GM23338 (cell line): ENCODE data around the gene CCIN. TPM values are rescaled to one million over a fixed set of nuclear protein-coding genes. Genes with fewer than 3 reads are reported as not detected.

Source experiments
- ATAC-seq: fragments of 200-7000 bp; cut with Tn5 transposase; 3 replicates; pipeline ENCODE4 v1.9.1; 2020
- DNase-seq: peaks from one replicate; pipeline ENCODE4 v3.0.0-alpha.2; 2015; ENCODE audit warnings: low spot score
- H2AFZ ChIP-seq: fragments of 200-600 bp; sonication (generic); 2 replicates; pipeline ENCODE4 v1.8.0; 2016; ENCODE audit warnings: antibody characterized with exemption, mild to moderate bottlenecking, moderate library complexity
- H3F3A ChIP-seq: fragments of 200-600 bp; sonication (generic); replicated peaks from 2 replicates; pipeline ENCODE4 v1.8.0; 2017; ENCODE audit warnings: antibody characterized with exemption, mixed run types, low read depth
- H3K27ac ChIP-seq: fragments of 200-600 bp; sonication (generic); 2 replicates; pipeline ENCODE4 v1.6.1; 2016; ENCODE audit warnings: low read depth
- H3K27me3 ChIP-seq: fragments of 200-600 bp; sonication (generic); 2 replicates; pipeline ENCODE4 v1.8.0; 2016; ENCODE audit warnings: mild to moderate bottlenecking, mixed run types, moderate library complexity; ENCODE audit not compliant: insufficient read depth
- H3K36me3 ChIP-seq: fragments of 200-600 bp; sonication (generic); 2 replicates; pipeline ENCODE4 v1.8.0; 2016; ENCODE audit warnings: mild to moderate bottlenecking; ENCODE audit not compliant: insufficient read depth
- H3K4me1 ChIP-seq: fragments of 200-600 bp; sonication (generic); 2 replicates; pipeline ENCODE4 v1.8.0; 2016; ENCODE audit warnings: mild to moderate bottlenecking, moderate library complexity; ENCODE audit not compliant: insufficient read depth
- H3K4me2 ChIP-seq: fragments of 200-600 bp; sonication (generic); 2 replicates; pipeline ENCODE4 v1.7.1; 2017; ENCODE audit warnings: mixed run types
- H3K4me3 ChIP-seq: fragments of 200-600 bp; sonication (generic); 2 replicates; pipeline ENCODE4 v1.6.1; 2016; ENCODE audit warnings: mixed run types
- H3K79me2 ChIP-seq: fragments of 200-600 bp; sonication (generic); replicated peaks from 2 replicates; pipeline ENCODE4 v1.8.0; 2017; ENCODE audit warnings: mild to moderate bottlenecking; ENCODE audit not compliant: insufficient read depth
- H3K9me2 ChIP-seq: fragments of 200-600 bp; sonication (generic); 2 replicates; pipeline ENCODE4 v1.8.0; 2017; ENCODE audit not compliant: insufficient read depth
- H4K20me1 ChIP-seq: fragments of 200-600 bp; sonication (generic); replicated peaks from 2 replicates; pipeline ENCODE4 v1.8.0; 2017; ENCODE audit warnings: mild to moderate bottlenecking; ENCODE audit not compliant: insufficient read depth
- H3K27ac Mint-ChIP-seq: 2 replicates; pipeline ENCODE4 v1.8.0; 2020; ENCODE audit warnings: inconsistent platforms, mild to moderate bottlenecking, moderate library complexity, mixed read lengths
- H3K27me3 Mint-ChIP-seq: 3 replicates; pipeline ENCODE4 v1.8.0; 2022; ENCODE audit warnings: low read depth, mild to moderate bottlenecking, moderate library complexity, mixed read lengths, inconsistent platforms; ENCODE audit not compliant: insufficient read depth, poor library complexity
- H3K36me3 Mint-ChIP-seq: 3 replicates; pipeline ENCODE4 v1.8.0; 2021; ENCODE audit warnings: low read depth, mild to moderate bottlenecking, inconsistent platforms, moderate library complexity, mixed read lengths
- H3K4me1 Mint-ChIP-seq: 3 replicates; pipeline ENCODE4 v1.8.0; 2020; ENCODE audit warnings: mild to moderate bottlenecking, inconsistent platforms, mixed read lengths
- H3K4me3 Mint-ChIP-seq: 3 replicates; pipeline ENCODE4 v1.8.0; 2021; ENCODE audit warnings: moderate library complexity, mild to moderate bottlenecking, inconsistent platforms, mixed read lengths
- H3K9me3 Mint-ChIP-seq: 3 replicates; pipeline ENCODE4 v1.8.0; 2020; ENCODE audit warnings: moderate library complexity, mild to moderate bottlenecking, inconsistent platforms, mixed read lengths
- CREB1 ChIP-seq: fragments of 250-450 bp; sonication (Bioruptor Pico); IDR thresholded peaks from 2 replicates; pipeline ENCODE4 v1.5.0; 2020; ENCODE audit warnings: low read depth, mild to moderate bottlenecking, moderate library complexity
- polyA plus RNA-seq: library from polyadenylated mRNA; unstranded; fragments of >200 nt; fragmentation: Nextera tagmentation; extraction: Ambion mirVana; gene quantifications from 2 replicates; pipeline ENCODE4 v1.2.1, GENCODE V29; 2016
- total RNA-seq: library from RNA; depleted of rRNA; stranded (reverse); fragments of >200 nt; shearing (Covaris generic); gene quantifications from 2 replicates; pipeline ENCODE4 v1.2.3, GENCODE V29; 2014
- TF ChIP-seq, protein P1 (sequence below): fragments of 250-450 bp; sonication (Bioruptor Pico); IDR thresholded peaks from 2 replicates; pipeline ENCODE4 v1.5.0; 2020; ENCODE audit warnings: mild to moderate bottlenecking, moderate library complexity
- TF ChIP-seq, protein P2 (sequence below): IDR thresholded peaks from 2 replicates; pipeline ENCODE4 v1.6.1; 2016; ENCODE audit warnings: antibody characterized with exemption

Gene CCIN
- total and polyA plus RNA-seq, 2 experiments from 2014 or later: 0.14 TPM; not detected in 1

DNA sequence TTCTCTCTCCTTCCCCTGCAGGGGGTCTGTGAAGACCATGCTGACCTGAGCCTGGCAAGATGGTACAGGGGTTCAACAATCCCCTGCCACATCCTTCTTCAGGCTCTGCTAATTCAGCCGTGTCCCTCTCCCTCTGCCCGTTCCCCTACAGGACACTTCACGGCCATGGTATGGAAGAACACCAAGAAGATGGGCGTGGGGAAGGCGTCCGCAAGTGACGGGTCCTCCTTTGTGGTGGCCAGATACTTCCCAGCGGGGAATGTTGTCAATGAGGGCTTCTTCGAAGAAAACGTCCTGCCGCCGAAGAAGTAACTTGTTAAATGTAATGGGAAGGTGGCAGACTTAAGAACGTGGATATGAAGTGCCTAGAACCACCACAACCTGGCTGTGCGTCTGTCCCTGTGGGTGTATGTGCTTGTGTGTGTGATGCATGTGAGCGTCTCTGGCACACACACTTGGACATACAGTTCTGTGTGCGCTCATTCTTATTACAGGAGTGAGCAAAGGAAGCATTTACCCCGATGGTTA lies 6.9 kb upstream of the CCIN start:
- Mint-ChIP-seq H3K27ac (peak overlapping the region; percentile 99), H3K9me3 (peaks cover 13% of the 10 kb centered on the region), H3K27me3 (peaks cover 28% of the 10 kb centered on the region), H3K4me1 (peaks cover 46% of the 10 kb centered on the region), H3K4me3 (peak overlapping the region; percentile 64; the same call in 2 of the 3 replicates), H3K36me3 (peaks cover 18% of the 10 kb centered on the region)
- DNase-seq (no peak), ATAC-seq (no peak)
- Histone ChIP-seq H3K36me3 (no peaks in the 10 kb centered on the region), H3K27ac (peak overlapping the region; percentile 88), H2AFZ (peak overlapping the region; percentile 41; the same call in 1 of the 2 replicates), H3K4me3 (no peak overlapping the region), H3K9me2 (peaks cover 3% of the 10 kb centered on the region), H3K4me2 (peak overlapping the region; percentile 42; the same call in 1 of the 2 replicates), H4K20me1 (no peaks in the 10 kb centered on the region), H3K4me1 (peaks cover 27% of the 10 kb centered on the region), H3F3A (peaks cover 7% of the 10 kb centered on the region; the same call in 1 of the 2 replicates), H3K27me3 (no peaks in the 10 kb centered on the region), H3K79me2 (no peaks in the 10 kb centered on the region)
- no peak for TF ChIP-seq CREB1 (CRISPR knock-in tag)
- TF ChIP-seq, protein P1, sequence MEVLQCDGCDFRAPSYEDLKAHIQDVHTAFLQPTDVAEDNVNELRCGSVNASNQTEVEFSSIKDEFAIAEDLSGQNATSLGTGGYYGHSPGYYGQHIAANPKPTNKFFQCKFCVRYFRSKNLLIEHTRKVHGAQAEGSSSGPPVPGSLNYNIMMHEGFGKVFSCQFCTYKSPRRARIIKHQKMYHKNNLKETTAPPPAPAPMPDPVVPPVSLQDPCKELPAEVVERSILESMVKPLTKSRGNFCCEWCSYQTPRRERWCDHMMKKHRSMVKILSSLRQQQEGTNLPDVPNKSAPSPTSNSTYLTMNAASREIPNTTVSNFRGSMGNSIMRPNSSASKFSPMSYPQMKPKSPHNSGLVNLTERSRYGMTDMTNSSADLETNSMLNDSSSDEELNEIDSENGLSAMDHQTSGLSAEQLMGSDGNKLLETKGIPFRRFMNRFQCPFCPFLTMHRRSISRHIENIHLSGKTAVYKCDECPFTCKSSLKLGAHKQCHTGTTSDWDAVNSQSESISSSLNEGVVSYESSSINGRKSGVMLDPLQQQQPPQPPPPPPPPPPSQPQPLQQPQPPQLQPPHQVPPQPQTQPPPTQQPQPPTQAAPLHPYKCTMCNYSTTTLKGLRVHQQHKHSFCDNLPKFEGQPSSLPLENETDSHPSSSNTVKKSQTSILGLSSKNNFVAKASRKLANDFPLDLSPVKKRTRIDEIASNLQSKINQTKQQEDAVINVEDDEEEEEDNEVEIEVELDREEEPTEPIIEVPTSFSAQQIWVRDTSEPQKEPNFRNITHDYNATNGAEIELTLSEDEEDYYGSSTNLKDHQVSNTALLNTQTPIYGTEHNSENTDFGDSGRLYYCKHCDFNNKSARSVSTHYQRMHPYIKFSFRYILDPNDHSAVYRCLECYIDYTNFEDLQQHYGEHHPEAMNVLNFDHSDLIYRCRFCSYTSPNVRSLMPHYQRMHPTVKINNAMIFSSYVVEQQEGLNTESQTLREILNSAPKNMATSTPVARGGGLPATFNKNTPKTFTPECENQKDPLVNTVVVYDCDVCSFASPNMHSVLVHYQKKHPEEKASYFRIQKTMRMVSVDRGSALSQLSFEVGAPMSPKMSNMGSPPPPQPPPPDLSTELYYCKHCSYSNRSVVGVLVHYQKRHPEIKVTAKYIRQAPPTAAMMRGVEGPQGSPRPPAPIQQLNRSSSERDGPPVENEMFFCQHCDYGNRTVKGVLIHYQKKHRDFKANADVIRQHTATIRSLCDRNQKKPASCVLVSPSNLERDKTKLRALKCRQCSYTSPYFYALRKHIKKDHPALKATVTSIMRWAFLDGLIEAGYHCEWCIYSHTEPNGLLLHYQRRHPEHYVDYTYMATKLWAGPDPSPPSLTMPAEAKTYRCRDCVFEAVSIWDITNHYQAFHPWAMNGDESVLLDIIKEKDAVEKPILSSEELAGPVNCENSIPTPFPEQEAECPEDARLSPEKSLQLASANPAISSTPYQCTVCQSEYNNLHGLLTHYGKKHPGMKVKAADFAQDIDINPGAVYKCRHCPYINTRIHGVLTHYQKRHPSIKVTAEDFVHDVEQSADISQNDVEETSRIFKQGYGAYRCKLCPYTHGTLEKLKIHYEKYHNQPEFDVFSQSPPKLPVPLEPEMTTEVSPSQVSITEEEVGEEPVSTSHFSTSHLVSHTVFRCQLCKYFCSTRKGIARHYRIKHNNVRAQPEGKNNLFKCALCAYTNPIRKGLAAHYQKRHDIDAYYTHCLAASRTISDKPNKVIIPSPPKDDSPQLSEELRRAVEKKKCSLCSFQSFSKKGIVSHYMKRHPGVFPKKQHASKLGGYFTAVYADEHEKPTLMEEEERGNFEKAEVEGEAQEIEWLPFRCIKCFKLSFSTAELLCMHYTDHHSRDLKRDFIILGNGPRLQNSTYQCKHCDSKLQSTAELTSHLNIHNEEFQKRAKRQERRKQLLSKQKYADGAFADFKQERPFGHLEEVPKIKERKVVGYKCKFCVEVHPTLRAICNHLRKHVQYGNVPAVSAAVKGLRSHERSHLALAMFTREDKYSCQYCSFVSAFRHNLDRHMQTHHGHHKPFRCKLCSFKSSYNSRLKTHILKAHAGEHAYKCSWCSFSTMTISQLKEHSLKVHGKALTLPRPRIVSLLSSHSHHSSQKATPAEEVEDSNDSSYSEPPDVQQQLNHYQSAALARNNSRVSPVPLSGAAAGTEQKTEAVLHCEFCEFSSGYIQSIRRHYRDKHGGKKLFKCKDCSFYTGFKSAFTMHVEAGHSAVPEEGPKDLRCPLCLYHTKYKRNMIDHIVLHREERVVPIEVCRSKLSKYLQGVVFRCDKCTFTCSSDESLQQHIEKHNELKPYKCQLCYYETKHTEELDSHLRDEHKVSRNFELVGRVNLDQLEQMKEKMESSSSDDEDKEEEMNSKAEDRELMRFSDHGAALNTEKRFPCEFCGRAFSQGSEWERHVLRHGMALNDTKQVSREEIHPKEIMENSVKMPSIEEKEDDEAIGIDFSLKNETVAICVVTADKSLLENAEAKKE (CRISPR knock-in tag): 0 out of 2 replicates have a peak, but pooled peaks have one; percentile 20

DNA sequence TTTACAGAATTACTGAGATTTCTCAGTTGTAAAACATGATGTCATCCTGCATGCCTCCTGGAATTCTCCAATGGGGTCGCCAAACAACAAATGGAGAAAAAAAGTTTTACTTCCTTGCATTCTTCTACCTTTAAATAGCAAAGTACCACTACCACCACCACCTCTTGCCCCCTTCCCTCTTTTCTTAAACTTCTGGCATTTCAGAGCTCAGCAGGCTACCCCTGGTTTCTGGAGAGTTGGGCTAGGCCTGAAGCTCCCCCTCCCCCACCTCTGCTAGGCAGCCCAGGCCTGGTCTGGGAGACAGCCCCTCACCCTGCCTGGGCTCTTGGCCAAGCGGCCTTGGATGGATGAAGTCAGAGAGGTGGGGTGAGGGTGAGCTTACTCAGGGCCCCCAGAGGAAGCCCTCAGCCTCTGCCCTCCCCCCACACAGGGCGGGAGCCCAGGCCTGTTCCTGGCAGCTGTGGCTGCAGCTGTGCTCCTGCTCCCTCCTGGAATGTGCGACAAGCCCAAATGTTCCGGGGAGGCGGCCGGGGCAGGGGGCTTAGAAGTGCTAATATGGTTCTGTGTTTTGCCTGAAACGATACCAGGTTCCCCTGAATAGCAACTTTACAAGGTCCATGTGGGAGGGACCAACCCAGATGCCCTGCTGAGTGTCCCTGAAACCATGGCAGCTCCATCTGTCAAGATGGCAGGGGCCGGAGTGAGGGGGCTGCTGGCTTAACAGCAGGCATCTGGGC lies 6.0 kb upstream of the CCIN start:
- H3K4me1 Mint-ChIP-seq: peaks cover 46% of the 10 kb centered on the region
- TF ChIP-seq, protein P2, sequence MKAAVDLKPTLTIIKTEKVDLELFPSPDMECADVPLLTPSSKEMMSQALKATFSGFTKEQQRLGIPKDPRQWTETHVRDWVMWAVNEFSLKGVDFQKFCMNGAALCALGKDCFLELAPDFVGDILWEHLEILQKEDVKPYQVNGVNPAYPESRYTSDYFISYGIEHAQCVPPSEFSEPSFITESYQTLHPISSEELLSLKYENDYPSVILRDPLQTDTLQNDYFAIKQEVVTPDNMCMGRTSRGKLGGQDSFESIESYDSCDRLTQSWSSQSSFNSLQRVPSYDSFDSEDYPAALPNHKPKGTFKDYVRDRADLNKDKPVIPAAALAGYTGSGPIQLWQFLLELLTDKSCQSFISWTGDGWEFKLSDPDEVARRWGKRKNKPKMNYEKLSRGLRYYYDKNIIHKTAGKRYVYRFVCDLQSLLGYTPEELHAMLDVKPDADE: no peak

More for the DNA sequence above, 6.0 kb upstream of the CCIN start:
- Histone ChIP-seq H3K4me3 (peak overlapping the region; percentile 2), H3K9me2 (peaks cover 3% of the 10 kb centered on the region; the same call in 1 of the 2 replicates), H3F3A (peaks cover 7% of the 10 kb centered on the region; the same call in 1 of the 2 replicates), H3K4me2 (peak overlapping the region; percentile 42), H3K27me3 (no peaks in the 10 kb centered on the region), H3K27ac (peak overlapping the region; percentile 88), H3K36me3 (no peaks in the 10 kb centered on the region), H3K4me1 (peaks cover 27% of the 10 kb centered on the region), H2AFZ (no peak overlapping the region; the same call in 1 of the 2 replicates), H3K79me2 (no peaks in the 10 kb centered on the region), H4K20me1 (no peaks in the 10 kb centered on the region)
- H3K27ac Mint-ChIP-seq: peak overlapping the region; percentile 99
- ATAC-seq (peak; percentile 86), DNase-seq (peak; percentile 93)
- H3K4me3 Mint-ChIP-seq: peak overlapping the region; percentile 64
- peaks cover 9% of the 10 kb centered on the region for H3K36me3 Mint-ChIP-seq
- H3K27me3 Mint-ChIP-seq: peaks cover 28% of the 10 kb centered on the region
- H3K9me3 Mint-ChIP-seq: peaks cover 5% of the 10 kb centered on the region
